GM19395 (cell line): ENCODE data around the gene FANCC.

Experiments used
- ATAC-seq: cut with Tn5 transposase; IDR thresholded peaks from one replicate; pipeline ENCODE4 v1.9.1; 2021; ENCODE audit warnings: mild to moderate bottlenecking, moderate library complexity; ENCODE audit not compliant: unreplicated experiment

The FANCC gene

DNA sequence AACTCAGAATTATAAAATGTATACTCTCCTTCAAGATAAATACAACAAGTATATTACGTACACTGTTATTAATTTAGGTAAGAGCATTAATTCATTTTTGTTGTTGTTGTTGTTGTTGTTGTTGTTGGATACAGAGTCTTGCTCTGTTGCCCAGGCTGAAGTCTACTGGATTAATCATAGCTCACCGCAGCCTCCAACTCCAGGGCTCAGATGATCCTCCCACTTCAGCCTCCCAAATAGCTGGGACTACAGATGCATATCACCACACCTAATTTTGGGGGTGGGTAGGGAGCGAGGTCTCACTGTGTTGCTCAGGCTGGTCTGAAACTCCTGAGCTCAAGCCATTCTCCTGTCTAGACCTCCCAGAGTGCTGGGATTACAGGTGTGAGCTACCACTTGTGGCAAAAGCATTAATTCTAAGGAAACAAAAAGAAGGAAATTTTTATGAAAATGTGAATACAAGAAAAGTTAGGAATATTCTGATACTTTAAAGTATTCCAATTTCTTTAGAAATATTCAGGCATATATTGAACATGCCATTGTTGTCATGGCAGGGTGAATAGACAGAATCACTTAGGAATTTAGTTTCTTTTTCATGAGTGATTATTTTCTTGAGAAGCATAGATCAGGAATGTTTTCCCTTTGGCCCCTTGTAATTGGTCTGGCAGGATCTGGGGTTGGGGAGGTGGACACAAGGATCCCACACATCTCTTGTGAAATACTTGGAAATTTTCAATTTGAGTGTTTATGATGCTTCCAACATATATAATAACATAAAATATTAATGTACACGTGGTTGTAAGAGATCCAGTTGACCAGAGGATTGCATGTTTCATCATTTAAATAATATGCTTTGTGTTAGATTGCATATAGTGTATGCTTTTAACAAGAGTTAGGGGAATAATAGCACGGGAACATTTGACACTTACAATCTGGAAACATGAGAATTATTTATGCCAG, 263.6 kb downstream of the FANCC start:
- ATAC-seq: no peak

- ATAC-seq: no peak
Measured at GRCh38 chr9:95049761-95050160, 267.7 kb downstream of the FANCC start.
